Panc1 (cell line): ENCODE data around the gene ANK3. TPM values are rescaled to one million over a fixed set of nuclear protein-coding genes. Genes with fewer than 3 reads are reported as not detected.

Source experiments
- ATAC-seq: fragments of 200-7000 bp; cut with Tn5 transposase; 2 replicates; pipeline ENCODE4 v1.9.1; 2020; ENCODE audit warnings: mild to moderate bottlenecking, moderate library complexity
- BruUV-seq: library from RNA; stranded (reverse); fragments of 400-500 nt; replicated peaks from 2 replicates; lab custom pipeline; 2021; lab: Mats Ljungman, UMichigan
- CTCF ChIA-PET: fragments of 300-600 bp; sonication (Branson Sonifier 250); formaldehyde crosslinking; loops from one replicate; lab custom pipeline; 2022; ENCODE audit warnings: antibody characterized with exemption; lab: Charles Lee
- POLR2A ChIA-PET: fragments of 300-600 bp; sonication (Branson Sonifier 250); formaldehyde crosslinking; loops from one replicate; lab custom pipeline; 2022; ENCODE audit warnings: antibody characterized with exemption; lab: Charles Lee
- DNase-seq: peaks from one replicate; pipeline ENCODE4 v3.0.0-alpha.2; 2010; ENCODE audit warnings: low read depth, low spot score
- H3K27ac ChIP-seq: 2 replicates; pipeline ENCODE4 v1.5.1; 2011; ENCODE audit warnings: mild to moderate bottlenecking, low read length, inconsistent platforms
- H3K27me3 ChIP-seq: fragments of 200-500 bp; sonication (Bioruptor generic); 2 replicates; pipeline ENCODE4 v1.6.0; 2014; ENCODE audit warnings: low read length, inconsistent platforms; ENCODE audit not compliant: control insufficient read depth, insufficient read depth
- H3K36me3 ChIP-seq: fragments of 200-500 bp; sonication (Bioruptor generic); 2 replicates; pipeline ENCODE4 v1.5.1; 2014; ENCODE audit warnings: inconsistent platforms, mild to moderate bottlenecking, low read length, moderate library complexity; ENCODE audit not compliant: control insufficient read depth, insufficient read depth
- H3K4me1 ChIP-seq: 2 replicates; pipeline ENCODE4 v1.5.1; 2011; ENCODE audit warnings: inconsistent platforms, mild to moderate bottlenecking, low read length, moderate library complexity; ENCODE audit not compliant: control insufficient read depth, insufficient read depth
- H3K4me3 ChIP-seq, 2 experiments: 2 replicates each; pipeline ENCODE4 v1.5.1; 2011 to 2012; ENCODE audit warnings: low read depth in 2 of 2, low read length in 2 of 2, mild to moderate bottlenecking in 2 of 2, inconsistent platforms in 1 of 2, moderate library complexity in 1 of 2
- H3K9me3 ChIP-seq: fragments of 200-500 bp; sonication (Bioruptor generic); 2 replicates; pipeline ENCODE4 v1.5.1; 2014; ENCODE audit warnings: low read depth, mild to moderate bottlenecking, inconsistent platforms, low read length, moderate library complexity; ENCODE audit not compliant: control insufficient read depth, insufficient read depth
- POLR2AphosphoS5 ChIP-seq: IDR thresholded peaks from 2 replicates; pipeline ENCODE4 v1.6.1; 2012; ENCODE audit warnings: mild to moderate bottlenecking, low read depth, low read length, moderate library complexity
- REST ChIP-seq, 2 experiments: IDR thresholded peaks; 2 replicates each; pipeline ENCODE4 v1.6.1; 2011 to 2012; ENCODE audit warnings: low read depth in 2 of 2, control low read depth in 1 of 2, low read length in 1 of 2, mild to moderate bottlenecking in 1 of 2, moderate library complexity in 1 of 2; ENCODE audit not compliant: insufficient read depth in 1 of 2
- SIN3A ChIP-seq: IDR thresholded peaks from 2 replicates; pipeline ENCODE4 v1.6.1; 2012; ENCODE audit warnings: low read depth, mild to moderate bottlenecking, low read length, moderate library complexity, borderline replicate concordance; ENCODE audit not compliant: insufficient read depth
- TCF7L2 ChIP-seq: IDR thresholded peaks from 2 replicates; pipeline ENCODE4 v1.6.1; 2011; ENCODE audit warnings: mild to moderate bottlenecking, low read depth, low read length, inconsistent platforms
- in situ Hi-C: cut with HindIII; loops from 2 replicates; pipeline ENCODE4 v1.10.0; 2016; ENCODE audit warnings: low sequenced_read_pairs, low pct_unique_long_range_greater_than_20kb
- intact Hi-C: fragments of 100-400 bp; cut with micrococcal nuclease; formaldehyde crosslinking; loops from one replicate; pipeline ENCODE4 v1.10.0; 2022; ENCODE audit not compliant: unreplicated experiment
- total RNA-seq: library from RNA; stranded (reverse); gene quantifications from one replicate; pipeline ENCODE4 v1.2.1, GENCODE V29; 2021; ENCODE audit not compliant: unreplicated experiment
- TF ChIP-seq, protein P1 (sequence below): fragments of 450-650 bp; IDR thresholded peaks from 2 replicates; pipeline ENCODE4 v1.5.1; 2017; ENCODE audit warnings: mild to moderate bottlenecking

Gene ANK3
- total RNA-seq, 1 experiment from 2014 or later, result 2.5 TPM

GRCh38 chr10:60147576-60148265 lies 242.0 kb downstream of the ANK3 start:
- in situ Hi-C loops, result no loop called here
- Histone ChIP-seq H3K4me3 (no peak overlapping the region), H3K4me1 (no peaks in the 10 kb centered on the region), H3K27ac (no peak overlapping the region), H3K36me3 (no peaks in the 10 kb centered on the region), H3K9me3 (no peaks in the 10 kb centered on the region), H3K27me3 (no peaks in the 10 kb centered on the region)
- BruUV-seq, result no TSS peak
- POLR2A ChIA-PET, result no interaction called here
- CTCF ChIA-PET, result no interaction called here
- intact Hi-C loops, result no loop called here
- DNase-seq (no peak), ATAC-seq (no peak)
- TF ChIP-seq POLR2AphosphoS5 (no peak), TCF7L2 (no peak), SIN3A (no peak), REST (IDR thresholded peaks at IDR 0.05; ENCODE audit: insufficient read depth in 1 of 2, low read depth in 2 of 2, low read length in 1 of 2) (no peak)
- TF ChIP-seq, protein P1, sequence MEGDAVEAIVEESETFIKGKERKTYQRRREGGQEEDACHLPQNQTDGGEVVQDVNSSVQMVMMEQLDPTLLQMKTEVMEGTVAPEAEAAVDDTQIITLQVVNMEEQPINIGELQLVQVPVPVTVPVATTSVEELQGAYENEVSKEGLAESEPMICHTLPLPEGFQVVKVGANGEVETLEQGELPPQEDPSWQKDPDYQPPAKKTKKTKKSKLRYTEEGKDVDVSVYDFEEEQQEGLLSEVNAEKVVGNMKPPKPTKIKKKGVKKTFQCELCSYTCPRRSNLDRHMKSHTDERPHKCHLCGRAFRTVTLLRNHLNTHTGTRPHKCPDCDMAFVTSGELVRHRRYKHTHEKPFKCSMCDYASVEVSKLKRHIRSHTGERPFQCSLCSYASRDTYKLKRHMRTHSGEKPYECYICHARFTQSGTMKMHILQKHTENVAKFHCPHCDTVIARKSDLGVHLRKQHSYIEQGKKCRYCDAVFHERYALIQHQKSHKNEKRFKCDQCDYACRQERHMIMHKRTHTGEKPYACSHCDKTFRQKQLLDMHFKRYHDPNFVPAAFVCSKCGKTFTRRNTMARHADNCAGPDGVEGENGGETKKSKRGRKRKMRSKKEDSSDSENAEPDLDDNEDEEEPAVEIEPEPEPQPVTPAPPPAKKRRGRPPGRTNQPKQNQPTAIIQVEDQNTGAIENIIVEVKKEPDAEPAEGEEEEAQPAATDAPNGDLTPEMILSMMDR, result no peak

GRCh38 chr10:60147025-60147424 lies 242.7 kb downstream of the ANK3 start:
- CTCF ChIA-PET, result no interaction called here
- no peaks in the 10 kb centered on the region for H3K4me1 ChIP-seq
- no peaks in the 10 kb centered on the region for H3K9me3 ChIP-seq
- intact Hi-C loops, result no loop called here
- H3K4me3 ChIP-seq, result no peak overlapping the region
- H3K27ac ChIP-seq, result no peak overlapping the region
- no TSS peak for BruUV-seq
- in situ Hi-C loops, result no loop called here
- no peak for DNase-seq
- TF ChIP-seq, protein P1, result no peak
- TF ChIP-seq SIN3A, result no peak
- no peak for TF ChIP-seq TCF7L2
- TF ChIP-seq POLR2AphosphoS5, result no peak
- POLR2A ChIA-PET, result no interaction called here
- ATAC-seq, result no peak
- peaks cover under 1% of the 10 kb centered on the region; the same call in 1 of the 2 replicates for H3K27me3 ChIP-seq
- H3K36me3 ChIP-seq, result no peaks in the 10 kb centered on the region
